ENCODE results near the gene FKBP4. TPM values are rescaled to one million over a fixed set of nuclear protein-coding genes. Genes with fewer than 3 reads are reported as not detected.

Gene FKBP4
- total RNA-seq, 1 donor from 2014 or later = 45.9 TPM

GRCh38 chr12:2759733-2760132, 35.0 kb upstream of the FKBP4 start:
- intact Hi-C loops (cut with DNase I) = no loop called here
- H3K4me1 ChIP-seq = no peaks in the 10 kb centered on the region

GRCh38 chr12:2764398-2764797, 30.4 kb upstream of the FKBP4 start:
- no peak overlapping the region for H3K27ac ChIP-seq
- no peaks in the 10 kb centered on the region for H3K27me3 ChIP-seq

More at GRCh38 chr12:2759733-2760132, 35.0 kb upstream of the FKBP4 start:
- Histone ChIP-seq H3K4me3 (no peak overlapping the region), H3K9me3 (no peaks in the 10 kb centered on the region), H3K27ac (no peak overlapping the region), H3K27me3 (no peaks in the 10 kb centered on the region), H3K36me3 (no peaks in the 10 kb centered on the region)
- TF ChIP-seq POLR2AphosphoS5 (IDR thresholded peaks at IDR 0.05; ENCODE audit: insufficient read depth in 1 of 2, low read depth in 1 of 2) (no peak), POLR2A (IDR thresholded peaks at IDR 0.05) (no peak)
- TF ChIP-seq, protein P1, sequence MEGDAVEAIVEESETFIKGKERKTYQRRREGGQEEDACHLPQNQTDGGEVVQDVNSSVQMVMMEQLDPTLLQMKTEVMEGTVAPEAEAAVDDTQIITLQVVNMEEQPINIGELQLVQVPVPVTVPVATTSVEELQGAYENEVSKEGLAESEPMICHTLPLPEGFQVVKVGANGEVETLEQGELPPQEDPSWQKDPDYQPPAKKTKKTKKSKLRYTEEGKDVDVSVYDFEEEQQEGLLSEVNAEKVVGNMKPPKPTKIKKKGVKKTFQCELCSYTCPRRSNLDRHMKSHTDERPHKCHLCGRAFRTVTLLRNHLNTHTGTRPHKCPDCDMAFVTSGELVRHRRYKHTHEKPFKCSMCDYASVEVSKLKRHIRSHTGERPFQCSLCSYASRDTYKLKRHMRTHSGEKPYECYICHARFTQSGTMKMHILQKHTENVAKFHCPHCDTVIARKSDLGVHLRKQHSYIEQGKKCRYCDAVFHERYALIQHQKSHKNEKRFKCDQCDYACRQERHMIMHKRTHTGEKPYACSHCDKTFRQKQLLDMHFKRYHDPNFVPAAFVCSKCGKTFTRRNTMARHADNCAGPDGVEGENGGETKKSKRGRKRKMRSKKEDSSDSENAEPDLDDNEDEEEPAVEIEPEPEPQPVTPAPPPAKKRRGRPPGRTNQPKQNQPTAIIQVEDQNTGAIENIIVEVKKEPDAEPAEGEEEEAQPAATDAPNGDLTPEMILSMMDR (IDR thresholded peaks at IDR 0.05) = no peak
- DNase-seq (ENCODE audit: extremely low spot score in 2 of 2) = peak in 1 of 2 donors; percentile 47

DNA sequence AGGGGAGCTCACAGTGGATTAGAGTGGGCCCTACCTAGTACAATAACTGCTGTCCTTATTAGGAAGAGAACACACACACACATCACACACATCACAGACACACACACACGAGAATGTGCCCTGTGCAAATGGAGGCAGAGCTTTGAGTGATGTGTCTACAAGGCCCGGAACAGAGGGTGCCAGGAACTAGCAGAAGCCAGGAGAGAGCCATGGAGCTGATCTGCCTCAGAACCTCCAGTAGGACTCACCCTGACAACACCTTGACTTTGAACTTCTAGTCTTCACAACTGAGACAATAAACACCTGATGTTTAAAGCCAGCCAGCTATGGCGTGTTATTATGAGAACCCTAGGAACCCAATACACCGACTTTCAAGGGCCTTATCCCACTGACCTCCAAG, 29.7 kb upstream of the FKBP4 start:
- no peaks in the 10 kb centered on the region for H3K4me1 ChIP-seq
- H3K4me3 ChIP-seq = no peak overlapping the region
- H3K27me3 ChIP-seq = no peaks in the 10 kb centered on the region
- TF ChIP-seq POLR2A (IDR thresholded peaks at IDR 0.05) (no peak), POLR2AphosphoS5 (IDR thresholded peaks at IDR 0.05; ENCODE audit: insufficient read depth in 1 of 2, low read depth in 1 of 2) (no peak)
- TF ChIP-seq, protein P1 (IDR thresholded peaks at IDR 0.05) = no peak
- peak in 1 of 2 donors; percentile 42 for DNase-seq (ENCODE audit: extremely low spot score in 2 of 2)
- no peaks in the 10 kb centered on the region for H3K9me3 ChIP-seq
- no peaks in the 10 kb centered on the region for H3K36me3 ChIP-seq
- H3K27ac ChIP-seq = no peak overlapping the region
- intact Hi-C loops (cut with DNase I) = no loop called here

More at GRCh38 chr12:2764398-2764797, 30.4 kb upstream of the FKBP4 start:
- Histone ChIP-seq H3K36me3 (no peaks in the 10 kb centered on the region), H3K4me1 (no peaks in the 10 kb centered on the region), H3K9me3 (no peaks in the 10 kb centered on the region), H3K4me3 (no peak overlapping the region)
- DNase-seq (ENCODE audit: extremely low spot score in 2 of 2) = no peak
- intact Hi-C loops (cut with DNase I) = no loop called here
- TF ChIP-seq, protein P1 (IDR thresholded peaks at IDR 0.05) = no peak
- TF ChIP-seq POLR2A (IDR thresholded peaks at IDR 0.05) = no peak
- no peak for TF ChIP-seq POLR2AphosphoS5 (IDR thresholded peaks at IDR 0.05; ENCODE audit: insufficient read depth in 1 of 2, low read depth in 1 of 2)

DNA sequence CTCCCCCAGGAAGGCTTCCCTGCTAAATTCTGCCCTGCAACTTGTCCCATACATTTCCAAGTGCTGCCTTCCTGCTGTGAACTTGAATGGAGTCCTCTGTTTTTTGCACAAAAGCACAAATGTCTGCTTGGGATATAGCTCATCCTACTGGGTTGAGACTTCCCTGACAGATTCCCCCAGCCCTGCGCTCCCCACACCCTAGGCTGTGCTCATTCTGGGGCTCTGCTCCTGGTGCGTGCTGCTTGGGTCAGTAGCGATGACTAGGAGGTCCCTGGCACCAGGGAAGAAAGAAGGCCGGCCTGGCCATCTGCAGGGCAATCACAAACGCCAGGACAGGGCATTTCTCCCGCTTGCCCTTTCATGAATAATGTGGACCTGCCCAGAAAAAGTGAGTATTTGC, 29.2 kb upstream of the FKBP4 start:
- no peak for DNase-seq (ENCODE audit: extremely low spot score in 2 of 2)
- Histone ChIP-seq H3K4me3 (no peak overlapping the region), H3K36me3 (no peaks in the 10 kb centered on the region), H3K9me3 (no peaks in the 10 kb centered on the region), H3K4me1 (no peaks in the 10 kb centered on the region), H3K27me3 (no peaks in the 10 kb centered on the region), H3K27ac (no peak overlapping the region)
- intact Hi-C loops (cut with DNase I) = no loop called here
- TF ChIP-seq POLR2A (IDR thresholded peaks at IDR 0.05) (no peak), POLR2AphosphoS5 (IDR thresholded peaks at IDR 0.05; ENCODE audit: insufficient read depth in 1 of 2, low read depth in 1 of 2) (no peak)
- TF ChIP-seq, protein P1 (IDR thresholded peaks at IDR 0.05) = no peak

DNA sequence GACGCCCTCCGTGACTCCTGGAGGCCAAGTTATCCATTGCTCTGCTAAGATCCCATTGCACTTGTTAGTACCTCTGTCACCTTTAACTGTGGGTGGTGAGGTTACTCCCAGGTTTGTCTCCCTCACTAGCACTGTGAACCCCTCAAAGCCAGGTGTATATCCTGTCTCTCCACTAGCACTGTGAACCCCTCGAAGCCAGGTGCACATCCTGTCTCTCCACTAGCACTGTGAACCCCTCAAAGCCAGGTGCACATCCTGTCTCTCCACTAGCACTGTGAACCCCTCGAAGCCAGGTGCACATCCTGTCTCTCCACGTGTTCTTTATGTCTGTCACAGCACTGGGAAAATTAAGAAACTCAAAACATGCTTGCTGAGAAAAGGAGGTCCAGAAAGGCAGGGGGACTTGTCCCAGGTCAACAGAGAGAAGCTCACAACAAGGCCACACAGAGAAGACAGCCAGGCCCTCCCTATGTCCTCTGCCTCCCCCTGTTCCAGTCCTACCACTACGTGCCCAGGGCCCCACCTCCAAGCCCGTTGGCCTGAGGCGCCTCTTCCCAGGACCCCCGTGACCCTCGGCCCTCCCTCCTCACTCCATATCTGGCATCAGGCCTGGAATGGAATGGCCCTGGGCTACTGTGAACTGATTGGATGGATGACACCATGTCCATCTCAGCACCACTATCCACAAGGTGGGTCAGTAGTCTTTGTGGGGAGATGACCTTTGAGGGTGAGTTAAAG, 26.4 kb upstream of the FKBP4 start:
- intact Hi-C loops (cut with DNase I) = no loop called here
- Histone ChIP-seq H3K27me3 (no peaks in the 10 kb centered on the region), H3K36me3 (no peaks in the 10 kb centered on the region), H3K9me3 (no peaks in the 10 kb centered on the region), H3K27ac (no peak overlapping the region), H3K4me1 (no peaks in the 10 kb centered on the region), H3K4me3 (no peak overlapping the region)
- no peak for DNase-seq (ENCODE audit: extremely low spot score in 2 of 2)
- TF ChIP-seq POLR2AphosphoS5 (IDR thresholded peaks at IDR 0.05; ENCODE audit: insufficient read depth in 1 of 2, low read depth in 1 of 2) = no peak
- TF ChIP-seq POLR2A (IDR thresholded peaks at IDR 0.05) = no peak
- TF ChIP-seq, protein P1 (IDR thresholded peaks at IDR 0.05) = no peak

All from vagina (tissue), 2 donors.